Lung (tissue), 12 donors: ENCODE measurements around the gene AFMID. TPM values are rescaled to one million over a fixed set of nuclear protein-coding genes. Genes with fewer than 3 reads are reported as not detected.

Source experiments
- ATAC-seq: fragments of 200-7000 bp; cut with Tn5 transposase; one replicate; pipeline ENCODE4 v1.9.1; 2020; ENCODE audit warnings: moderate number of reproducible peaks; ENCODE audit not compliant: insufficient read depth, low FRiP score
- DNase-seq, 3 donors: peaks; one replicate each; pipeline ENCODE4 v3.0.0-alpha.2; 2013 to 2017
- H3K27ac ChIP-seq, 2 donors: one replicate each; pipeline ENCODE4 v1.5.1; 2013; ENCODE audit warnings: mild to moderate bottlenecking in 2 of 2, moderate library complexity in 2 of 2, control low read depth in 1 of 2, inconsistent platforms in 1 of 2, low read depth in 1 of 2, low read length in 1 of 2
- H3K27me3 ChIP-seq, 3 donors: one replicate each; pipeline ENCODE4 v1.5.1; 2013; ENCODE audit warnings: low read length in 2 of 3; ENCODE audit not compliant: control insufficient read depth in 3 of 3, insufficient read depth in 3 of 3
- H3K36me3 ChIP-seq, 4 donors: one replicate each; pipeline ENCODE4 v1.5.1; 2013; ENCODE audit warnings: low read length in 4 of 4, mild to moderate bottlenecking in 1 of 4, moderate library complexity in 1 of 4; ENCODE audit not compliant: control insufficient read depth in 4 of 4, insufficient read depth in 4 of 4
- H3K4me1 ChIP-seq, 5 donors: one replicate each; pipeline ENCODE4 v1.5.1; 2013; ENCODE audit warnings: low read length in 5 of 5, mild to moderate bottlenecking in 2 of 5, moderate library complexity in 1 of 5; ENCODE audit not compliant: control insufficient read depth in 5 of 5, insufficient read depth in 5 of 5
- H3K4me3 ChIP-seq: one replicate; pipeline ENCODE4 v1.5.1; 2013; ENCODE audit warnings: mild to moderate bottlenecking, control low read depth, moderate library complexity
- H3K9ac ChIP-seq, 2 donors: one replicate each; pipeline ENCODE4 v1.5.1; 2013; ENCODE audit warnings: low read length in 2 of 2, control low read depth in 1 of 2; ENCODE audit not compliant: insufficient read depth in 1 of 2
- H3K9me3 ChIP-seq, 4 donors: one replicate each; pipeline ENCODE4 v1.5.1; 2013; ENCODE audit warnings: low read length in 3 of 4, mild to moderate bottlenecking in 1 of 4, moderate library complexity in 1 of 4; ENCODE audit not compliant: control insufficient read depth in 4 of 4, insufficient read depth in 3 of 4
- WGBS, 2 donors: extraction: QIAGEN DNeasy Blood & Tissue Kit; methylation state at CpG; one replicate each; pipeline ENCODE4 v1.1.7; 2013; 5-methylcytosine and 5-hydroxymethylcytosine counted together
- polyA plus RNA-seq, 2 donors: library from polyadenylated mRNA; stranded (reverse); fragments of 200-250 nt; gene quantifications; one replicate each; pipeline ENCODE4 v1.2.1, GENCODE V29; 2013
- total RNA-seq, 2 donors: library from RNA; depleted of rRNA in 1 of 2; stranded (reverse); fragments of >200 nt in 1 of 2; gene quantifications; one replicate each; pipeline ENCODE4 v1.2.1, GENCODE V29; 2014 to 2021
- TF ChIP-seq, protein P1 (sequence below): IDR thresholded peaks from 2 replicates; pipeline ENCODE4 v1.5.1; 2012; ENCODE audit warnings: mild to moderate bottlenecking; ENCODE audit errors: control extremely low read depth, extremely low read depth
- donor health status: control.
- donor health status: control.
- donor health status: Bipolar disorder and iron deficiency.
- donor health status: healthy.
- donor health status: DM: yes; HTN: yes; CAD: no.

AFMID gene
- total and polyA plus RNA-seq, 4 donors, result 24.6 to 35.4 (median 34.3) TPM

DNA sequence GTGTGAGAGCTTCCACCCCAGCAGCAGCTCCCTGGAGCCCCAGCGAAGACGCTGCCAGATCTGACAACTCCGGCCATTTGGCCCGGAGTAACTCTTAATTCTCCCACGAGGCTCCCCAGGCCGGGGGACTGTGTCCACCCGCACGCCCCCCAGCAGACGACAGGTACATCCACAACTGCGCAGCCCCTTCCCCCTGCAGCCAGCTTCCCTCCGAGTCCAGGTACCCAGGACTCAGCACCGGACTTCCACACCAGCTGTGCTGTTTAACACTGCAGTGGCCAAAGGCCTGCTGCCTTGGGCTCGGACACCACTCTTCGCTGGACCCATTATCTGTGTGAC, 11.6 kb upstream of the AFMID start:
- H3K27me3 ChIP-seq, result no peaks in the 10 kb centered on the region
- H3K9me3 ChIP-seq, result no peaks in the 10 kb centered on the region
- peaks cover 0 to 12% (median 0%) of the 10 kb centered on the region in 4 donors for H3K36me3 ChIP-seq
- WGBS, 2 donors, result 82 to 86% methylated on average over 14 of the region's 14 CpGs
- no peak for ATAC-seq
- no peak overlapping the region for H3K4me3 ChIP-seq
- H3K4me1 ChIP-seq, result peaks cover 0 to 41% (median 10%) of the 10 kb centered on the region in 5 donors
- no peak for DNase-seq
- TF ChIP-seq, protein P1, sequence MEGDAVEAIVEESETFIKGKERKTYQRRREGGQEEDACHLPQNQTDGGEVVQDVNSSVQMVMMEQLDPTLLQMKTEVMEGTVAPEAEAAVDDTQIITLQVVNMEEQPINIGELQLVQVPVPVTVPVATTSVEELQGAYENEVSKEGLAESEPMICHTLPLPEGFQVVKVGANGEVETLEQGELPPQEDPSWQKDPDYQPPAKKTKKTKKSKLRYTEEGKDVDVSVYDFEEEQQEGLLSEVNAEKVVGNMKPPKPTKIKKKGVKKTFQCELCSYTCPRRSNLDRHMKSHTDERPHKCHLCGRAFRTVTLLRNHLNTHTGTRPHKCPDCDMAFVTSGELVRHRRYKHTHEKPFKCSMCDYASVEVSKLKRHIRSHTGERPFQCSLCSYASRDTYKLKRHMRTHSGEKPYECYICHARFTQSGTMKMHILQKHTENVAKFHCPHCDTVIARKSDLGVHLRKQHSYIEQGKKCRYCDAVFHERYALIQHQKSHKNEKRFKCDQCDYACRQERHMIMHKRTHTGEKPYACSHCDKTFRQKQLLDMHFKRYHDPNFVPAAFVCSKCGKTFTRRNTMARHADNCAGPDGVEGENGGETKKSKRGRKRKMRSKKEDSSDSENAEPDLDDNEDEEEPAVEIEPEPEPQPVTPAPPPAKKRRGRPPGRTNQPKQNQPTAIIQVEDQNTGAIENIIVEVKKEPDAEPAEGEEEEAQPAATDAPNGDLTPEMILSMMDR, result no peak
- H3K9ac ChIP-seq, result no peak overlapping the region
- H3K27ac ChIP-seq, result peak overlapping the region in 1 of 2 donors; percentile 88

DNA sequence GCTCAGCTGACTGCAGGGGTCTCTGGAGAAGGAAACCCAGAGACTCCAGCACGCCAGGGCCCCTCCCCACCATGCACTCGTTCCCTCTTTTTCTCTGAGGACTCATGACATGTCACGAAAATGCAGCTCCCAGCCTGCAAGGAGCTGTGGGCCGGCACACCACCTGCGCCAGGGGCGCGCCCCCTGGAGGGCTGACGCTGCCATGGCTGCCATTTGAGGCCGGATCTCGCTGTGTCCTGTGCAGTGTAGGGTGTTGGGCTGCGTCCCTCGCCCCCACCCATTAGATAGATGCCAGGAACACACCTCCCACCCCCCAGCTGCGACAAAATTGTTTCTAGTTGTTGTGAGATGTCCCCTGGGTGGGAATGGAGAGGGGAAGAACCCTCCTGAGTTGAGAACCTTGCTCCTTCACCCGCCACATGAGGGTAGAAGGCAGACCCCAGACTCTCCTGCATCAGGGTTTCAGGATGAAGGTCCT, 10.6 kb upstream of the AFMID start:
- peaks cover 0 to 40% (median 10%) of the 10 kb centered on the region in 5 donors for H3K4me1 ChIP-seq

DNA sequence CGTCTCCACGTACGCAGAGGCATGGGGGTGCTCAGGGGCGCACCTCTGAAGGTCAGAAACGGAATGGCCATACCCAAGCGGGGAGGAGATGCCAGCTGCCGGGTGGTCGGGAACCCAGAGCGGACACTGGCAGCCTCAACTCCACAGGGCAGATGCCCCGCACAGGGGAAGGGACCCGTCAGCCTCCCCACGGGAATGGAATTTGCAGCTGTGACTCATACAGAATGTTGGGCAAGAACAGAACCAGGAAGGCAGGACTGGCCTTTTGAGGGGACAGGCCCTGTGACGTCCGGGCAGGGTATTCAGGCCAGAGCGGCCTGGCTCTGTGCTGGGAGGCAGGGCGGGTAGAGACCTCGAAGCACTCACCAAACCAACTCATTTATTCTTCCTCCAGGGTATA, 7.8 kb upstream of the AFMID start:
- Histone ChIP-seq H3K27ac (peak overlapping the region in 1 of 2 donors; percentile 58), H3K27me3 (no peaks in the 10 kb centered on the region), H3K9me3 (no peaks in the 10 kb centered on the region), H3K4me3 (no peak overlapping the region), H3K4me1 (peaks cover 0 to 20% (median 0%) of the 10 kb centered on the region in 5 donors), H3K9ac (no peak overlapping the region), H3K36me3 (no peaks in the 10 kb centered on the region)
- ATAC-seq (peak; percentile 42), DNase-seq (no peak)
- WGBS, 2 donors, result 76 to 90% methylated on average over 17 of the region's 17 CpGs
- TF ChIP-seq, protein P1, result no peak

More for the DNA sequence above, 10.6 kb upstream of the AFMID start:
- DNase-seq (peak; percentile 43 to 61 (median 59)), ATAC-seq (no peak)
- no peaks in the 10 kb centered on the region for H3K9me3 ChIP-seq
- no peaks in the 10 kb centered on the region for H3K27me3 ChIP-seq
- no peak overlapping the region for H3K4me3 ChIP-seq
- H3K9ac ChIP-seq, result no peak overlapping the region
- WGBS, 2 donors, result 13 to 17% methylated on average over 14 of the region's 14 CpGs
- TF ChIP-seq, protein P1, result peak; percentile 85
- H3K27ac ChIP-seq, result peak overlapping the region in 1 of 2 donors; percentile 88
- H3K36me3 ChIP-seq, result peaks cover 0 to 7% (median 0%) of the 10 kb centered on the region in 4 donors

DNA sequence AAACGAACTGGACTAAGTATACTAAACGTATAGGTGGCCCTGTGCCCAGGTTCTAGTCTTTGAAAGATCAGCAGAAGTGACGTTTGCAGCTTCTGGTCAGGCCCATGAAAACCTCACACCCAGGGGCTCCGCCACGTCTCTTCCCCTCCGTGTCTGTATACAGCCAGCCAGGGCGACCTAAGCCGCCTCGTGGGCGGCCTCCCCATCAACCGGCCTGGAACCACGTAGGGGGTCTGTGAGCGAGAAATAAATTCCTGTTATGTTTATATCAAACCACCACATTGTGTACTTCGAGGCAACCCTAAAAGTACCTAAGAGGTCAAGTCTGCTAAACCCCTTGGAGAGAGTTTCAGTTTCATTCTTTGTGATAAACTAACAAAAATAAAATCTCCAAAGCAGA, 7.1 kb upstream of the AFMID start:
- ATAC-seq (no peak), DNase-seq (peak; percentile 45 to 70 (median 52))
- Histone ChIP-seq H3K4me3 (no peak overlapping the region), H3K9ac (peak overlapping the region in 1 of 2 donors; percentile 65), H3K9me3 (no peaks in the 10 kb centered on the region), H3K27ac (peak overlapping the region in 1 of 2 donors; percentile 2), H3K36me3 (no peaks in the 10 kb centered on the region), H3K27me3 (no peaks in the 10 kb centered on the region), H3K4me1 (peaks cover 0 to 22% (median 0%) of the 10 kb centered on the region in 5 donors)
- whole genome bisulfite sequencing, 2 donors, result 57 to 58% methylated on average over 14 of the region's 14 CpGs
- TF ChIP-seq, protein P1, result no peak
